Hematopoietic multipotent progenitor cell treated with erythropoietin and hydrocortisone succinate and interleukin-3 and kit ligand, for 4 days (in vitro differentiated cells): ENCODE data around the gene GRK2.
"Not testable (repeated sequence)": the region's sequence is repeated elsewhere in the genome, so short reads cannot be mapped to it uniquely, and the experiment has no call there.

Experiments used
- DNase-seq: peaks from one replicate; pipeline ENCODE4 v3.0.0-alpha.2; 2015

The GRK2 gene

GRCh38 chr11:67316882-67317204, 50.6 kb downstream of the GRK2 start:
- DNase-seq: no peak

- peak; percentile 99 for DNase-seq
Observed at GRCh38 chr11:67317205-67317887, 51.1 kb downstream of the GRK2 start.

- DNase-seq: no peak
Observed at GRCh38 chr11:67317888-67318555, 51.7 kb downstream of the GRK2 start.

GRCh38 chr11:67318876-67319275, 52.6 kb downstream of the GRK2 start:
- not testable (repeated sequence) for DNase-seq

- DNase-seq: no peak
Observed at GRCh38 chr11:67320011-67320410, 53.7 kb downstream of the GRK2 start.

- no peak for DNase-seq
Observed at GRCh38 chr11:67320691-67321090, 54.4 kb downstream of the GRK2 start.

GRCh38 chr11:67321313-67321871, 55.1 kb downstream of the GRK2 start:
- no peak for DNase-seq

GRCh38 chr11:67322049-67322448, 55.8 kb downstream of the GRK2 start:
- DNase-seq: no peak

GRCh38 chr11:67323526-67323925, 57.3 kb downstream of the GRK2 start:
- DNase-seq: no peak

GRCh38 chr11:67332081-67332691, 65.9 kb downstream of the GRK2 start:
- no peak for DNase-seq
